H9 (cell line): ENCODE measurements around the gene HADH. TPM values are rescaled to one million over a fixed set of nuclear protein-coding genes. Genes with fewer than 3 reads are reported as not detected.

Source experiments
- DNase-seq: peaks from one replicate; pipeline ENCODE4 v3.0.0-alpha.2; 2017
- H2AFZ ChIP-seq: one replicate; pipeline ENCODE4 v1.6.1; 2013; ENCODE audit warnings: mild to moderate bottlenecking, low read length, control low read depth, moderate library complexity
- H2AK5ac ChIP-seq: 2 replicates; pipeline ENCODE4 v1.6.1; 2013; ENCODE audit warnings: low read length, control low read depth, mixed read lengths; ENCODE audit not compliant: insufficient read length
- H2BK120ac ChIP-seq: one replicate; pipeline ENCODE4 v1.6.1; 2013; ENCODE audit warnings: low read depth, mild to moderate bottlenecking, low read length, control low read depth, inconsistent platforms; ENCODE audit not compliant: poor library complexity, severe bottlenecking
- H2BK12ac ChIP-seq: 2 replicates; pipeline ENCODE4 v1.6.1; 2013; ENCODE audit warnings: low read length, control low read depth, mixed read lengths, low read depth; ENCODE audit not compliant: insufficient read length
- H2BK15ac ChIP-seq: 2 replicates; pipeline ENCODE4 v1.6.1; 2013; ENCODE audit warnings: low read depth, low read length, control low read depth
- H2BK20ac ChIP-seq: one replicate; pipeline ENCODE4 v1.6.1; 2013; ENCODE audit warnings: low read depth, mild to moderate bottlenecking, low read length, control low read depth, inconsistent platforms; ENCODE audit not compliant: poor library complexity, severe bottlenecking
- H2BK5ac ChIP-seq: 2 replicates; pipeline ENCODE4 v1.6.1; 2013; ENCODE audit warnings: low read length, control low read depth, mixed read lengths; ENCODE audit not compliant: insufficient read length
- H3K14ac ChIP-seq: 2 replicates; pipeline ENCODE4 v1.6.1; 2013; ENCODE audit warnings: low read length, control low read depth; ENCODE audit not compliant: insufficient read depth
- H3K18ac ChIP-seq: 2 replicates; pipeline ENCODE4 v1.6.1; 2013; ENCODE audit warnings: low read depth, mild to moderate bottlenecking, mixed read lengths, low read length, control low read depth; ENCODE audit not compliant: insufficient read length
- H3K23ac ChIP-seq: 2 replicates; pipeline ENCODE4 v1.6.1; 2013; ENCODE audit warnings: low read length, control low read depth, mixed read lengths, low read depth; ENCODE audit not compliant: insufficient read length
- H3K23me2 ChIP-seq: 2 replicates; pipeline ENCODE4 v1.6.1; 2013; ENCODE audit warnings: low read depth, mild to moderate bottlenecking, mixed read lengths, low read length, control low read depth; ENCODE audit not compliant: insufficient read length, poor library complexity, severe bottlenecking
- H3K27ac ChIP-seq: 2 replicates; pipeline ENCODE4 v1.5.1; 2013; ENCODE audit warnings: low read length, control low read depth, mixed read lengths, low read depth; ENCODE audit not compliant: insufficient read length
- H3K27me3 ChIP-seq: 2 replicates; pipeline ENCODE4 v1.6.1; 2013; ENCODE audit warnings: low read length, control low read depth, inconsistent platforms; ENCODE audit not compliant: insufficient read depth
- H3K4ac ChIP-seq: 2 replicates; pipeline ENCODE4 v1.6.1; 2013; ENCODE audit warnings: low read depth, mild to moderate bottlenecking, control low read depth, inconsistent platforms, low read length, moderate library complexity
- H3K4me1 ChIP-seq: 2 replicates; pipeline ENCODE4 v1.6.1; 2013; ENCODE audit warnings: low read length, control low read depth, inconsistent platforms; ENCODE audit not compliant: insufficient read depth
- H3K4me2 ChIP-seq: 2 replicates; pipeline ENCODE4 v1.6.1; 2013; ENCODE audit warnings: low read length, control low read depth, mixed read lengths; ENCODE audit not compliant: insufficient read length, insufficient read depth
- H3K56ac ChIP-seq: 2 replicates; pipeline ENCODE4 v1.6.1; 2013; ENCODE audit warnings: low read depth, mild to moderate bottlenecking, mixed read lengths, low read length, control low read depth; ENCODE audit not compliant: insufficient read length
- H3K79me1 ChIP-seq: 2 replicates; pipeline ENCODE4 v1.6.1; 2013; ENCODE audit warnings: low read depth, mild to moderate bottlenecking, moderate library complexity, low read length, control low read depth, inconsistent platforms; ENCODE audit not compliant: insufficient read depth, poor library complexity, severe bottlenecking
- H3K79me2 ChIP-seq: 2 replicates; pipeline ENCODE4 v1.6.1; 2013; ENCODE audit warnings: low read length, control low read depth, inconsistent platforms; ENCODE audit not compliant: insufficient read depth
- H3K9ac ChIP-seq: 2 replicates; pipeline ENCODE4 v1.6.1; 2013; ENCODE audit warnings: low read length, control low read depth, mixed read lengths; ENCODE audit not compliant: insufficient read length; ENCODE audit errors: extremely low read depth
- H3K9me3 ChIP-seq: one replicate; pipeline ENCODE4 v1.6.1; 2013; ENCODE audit warnings: low read depth, low read length, inconsistent platforms; ENCODE audit not compliant: control insufficient read depth
- H3T11ph ChIP-seq: one replicate; pipeline ENCODE4 v1.6.1; 2013; ENCODE audit warnings: mild to moderate bottlenecking, low read length, control low read depth, inconsistent platforms
- H4K20me1 ChIP-seq: one replicate; pipeline ENCODE4 v1.6.1; 2013; ENCODE audit not compliant: control insufficient read depth, insufficient read length, insufficient read depth
- H4K5ac ChIP-seq: 2 replicates; pipeline ENCODE4 v1.6.1; 2013; ENCODE audit warnings: low read depth, mild to moderate bottlenecking, mixed read lengths, low read length, control low read depth; ENCODE audit not compliant: insufficient read length
- H4K8ac ChIP-seq: replicated peaks from 2 replicates; pipeline ENCODE4 v1.6.1; 2013; ENCODE audit warnings: low read length, control low read depth, mixed read lengths, low read depth; ENCODE audit not compliant: insufficient read length
- H4K91ac ChIP-seq: 2 replicates; pipeline ENCODE4 v1.6.1; 2013; ENCODE audit warnings: low read depth, mild to moderate bottlenecking, moderate library complexity, mixed read lengths, low read length, control low read depth; ENCODE audit not compliant: insufficient read length
- H3K27ac Mint-ChIP-seq, 3 experiments: 2 replicates in 2 of 3; 3 replicates in 1 of 3; pipeline ENCODE4 v1.8.0; 2020 to 2021; ENCODE audit warnings: mixed read lengths in 3 of 3, mild to moderate bottlenecking in 1 of 3, moderate library complexity in 1 of 3
- H3K27me3 Mint-ChIP-seq: 2 replicates; pipeline ENCODE4 v1.8.0; 2021; ENCODE audit warnings: low read depth, mild to moderate bottlenecking, moderate library complexity, mixed read lengths
- H3K36me3 Mint-ChIP-seq, 3 experiments: 2 replicates in 2 of 3; 3 replicates in 1 of 3; pipeline ENCODE4 v1.8.0; 2020 to 2021; ENCODE audit warnings: low read depth in 3 of 3, mixed read lengths in 3 of 3; ENCODE audit not compliant: insufficient read depth in 1 of 3
- H3K4me1 Mint-ChIP-seq, 2 experiments: 2 replicates each; pipeline ENCODE4 v1.8.0; 2020; ENCODE audit warnings: mixed read lengths in 2 of 2
- H3K4me3 Mint-ChIP-seq, 2 experiments: 2 replicates in 1 of 2; 3 replicates in 1 of 2; pipeline ENCODE4 v1.8.0; 2020 to 2021; ENCODE audit warnings: mild to moderate bottlenecking in 2 of 2, mixed read lengths in 2 of 2, moderate library complexity in 1 of 2
- H3K9me3 Mint-ChIP-seq, 2 experiments: 2 replicates in 1 of 2; 3 replicates in 1 of 2; pipeline ENCODE4 v1.8.0; 2020; ENCODE audit warnings: mild to moderate bottlenecking in 2 of 2, mixed read lengths in 2 of 2, moderate library complexity in 1 of 2
- WGBS: extraction: QIAGEN DNeasy Blood & Tissue Kit; methylation state at CpG from one replicate; pipeline ENCODE4 v1.1.7; 2013; ENCODE audit warnings: missing lambda C conversion rate, low lambda C conversion rate, mixed read lengths; ENCODE audit not compliant: insufficient read length; ENCODE audit errors: extremely low coverage; 5-methylcytosine and 5-hydroxymethylcytosine counted together
- total RNA-seq: library from RNA; stranded (reverse); gene quantifications from 2 replicates; pipeline ENCODE4 v1.2.1, GENCODE V29; 2021
- TF ChIP-seq, protein P1 (sequence below): fragments of 200-600 bp; sonication (generic); conservative IDR thresholded peaks from 3 replicates; pipeline ENCODE4 v1.8.0; 2021; ENCODE audit warnings: antibody characterized with exemption, mild to moderate bottlenecking

The HADH gene
- total RNA-seq, 1 experiment from 2014 or later: 44.4 TPM

DNA sequence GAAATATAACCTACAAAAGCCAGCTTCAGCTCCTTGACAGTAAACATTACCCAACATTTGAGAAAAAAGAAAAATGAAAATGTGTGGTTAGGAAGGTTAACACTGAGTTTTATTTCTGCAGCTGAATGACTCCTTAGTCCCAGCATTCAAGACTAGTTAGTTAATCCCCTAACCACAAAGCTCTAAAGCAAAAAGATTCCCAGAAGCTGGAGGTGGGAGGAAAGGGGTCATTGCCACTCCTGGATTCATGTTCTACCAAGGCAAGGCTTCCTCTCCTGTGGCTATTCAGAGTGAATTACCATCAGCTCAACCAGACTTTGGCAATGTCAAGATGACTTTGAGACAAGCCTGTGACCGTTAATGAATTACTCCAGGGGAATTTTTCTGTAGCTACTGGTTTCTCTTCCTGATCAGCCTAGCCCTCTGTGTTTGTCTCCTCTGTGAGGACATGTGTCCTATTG, 63.6 kb downstream of the HADH start:
- Histone ChIP-seq H3K14ac (no peak overlapping the region), H3K27me3 (no peaks in the 10 kb centered on the region; the same call in 1 of the 2 replicates), H3T11ph (no peak overlapping the region), H3K18ac (no peak overlapping the region), H2BK12ac (no peak overlapping the region), H3K79me2 (no peaks in the 10 kb centered on the region), H2AK5ac (no peak overlapping the region), H4K20me1 (no peaks in the 10 kb centered on the region), H3K4me1 (peaks cover 3% of the 10 kb centered on the region; the same call in 1 of the 2 replicates), H3K79me1 (no peaks in the 10 kb centered on the region), H2BK120ac (no peak overlapping the region), H2BK15ac (no peak overlapping the region), H4K8ac (no peak overlapping the region), H3K56ac (no peak overlapping the region), H4K5ac (no peak overlapping the region), H3K4ac (no peak overlapping the region), H2AFZ (no peak overlapping the region), H3K9ac (no peak overlapping the region), H3K9me3 (no peaks in the 10 kb centered on the region), H4K91ac (no peak overlapping the region), H3K27ac (no peak overlapping the region), H2BK5ac (no peak overlapping the region), H2BK20ac (no peak overlapping the region), H3K23ac (no peak overlapping the region), H3K23me2 (no peaks in the 10 kb centered on the region), H3K4me2 (no peak overlapping the region)
- no peaks in the 10 kb centered on the region for H3K9me3 Mint-ChIP-seq
- no CpG with 5 or more reads among the region's 1 CpG for WGBS
- H3K4me1 Mint-ChIP-seq: peaks cover 9 to 16% of the 10 kb centered on the region in 2 experiments
- peaks cover 48% of the 10 kb centered on the region for H3K27me3 Mint-ChIP-seq
- no peak for DNase-seq
- TF ChIP-seq, protein P1, sequence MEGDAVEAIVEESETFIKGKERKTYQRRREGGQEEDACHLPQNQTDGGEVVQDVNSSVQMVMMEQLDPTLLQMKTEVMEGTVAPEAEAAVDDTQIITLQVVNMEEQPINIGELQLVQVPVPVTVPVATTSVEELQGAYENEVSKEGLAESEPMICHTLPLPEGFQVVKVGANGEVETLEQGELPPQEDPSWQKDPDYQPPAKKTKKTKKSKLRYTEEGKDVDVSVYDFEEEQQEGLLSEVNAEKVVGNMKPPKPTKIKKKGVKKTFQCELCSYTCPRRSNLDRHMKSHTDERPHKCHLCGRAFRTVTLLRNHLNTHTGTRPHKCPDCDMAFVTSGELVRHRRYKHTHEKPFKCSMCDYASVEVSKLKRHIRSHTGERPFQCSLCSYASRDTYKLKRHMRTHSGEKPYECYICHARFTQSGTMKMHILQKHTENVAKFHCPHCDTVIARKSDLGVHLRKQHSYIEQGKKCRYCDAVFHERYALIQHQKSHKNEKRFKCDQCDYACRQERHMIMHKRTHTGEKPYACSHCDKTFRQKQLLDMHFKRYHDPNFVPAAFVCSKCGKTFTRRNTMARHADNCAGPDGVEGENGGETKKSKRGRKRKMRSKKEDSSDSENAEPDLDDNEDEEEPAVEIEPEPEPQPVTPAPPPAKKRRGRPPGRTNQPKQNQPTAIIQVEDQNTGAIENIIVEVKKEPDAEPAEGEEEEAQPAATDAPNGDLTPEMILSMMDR: no peak
- H3K4me3 Mint-ChIP-seq: no peak overlapping the region
- H3K36me3 Mint-ChIP-seq: no peaks in the 10 kb centered on the region; a peak in 1 of 7 replicates
- no peak overlapping the region for H3K27ac Mint-ChIP-seq
